Measurements from ENCODE around the gene CXCL14. TPM values are rescaled to one million over a fixed set of nuclear protein-coding genes. Genes with fewer than 3 reads are reported as not detected.

CXCL14 gene
- total RNA-seq, 1 donor from 2014 or later: not detected

DNA sequence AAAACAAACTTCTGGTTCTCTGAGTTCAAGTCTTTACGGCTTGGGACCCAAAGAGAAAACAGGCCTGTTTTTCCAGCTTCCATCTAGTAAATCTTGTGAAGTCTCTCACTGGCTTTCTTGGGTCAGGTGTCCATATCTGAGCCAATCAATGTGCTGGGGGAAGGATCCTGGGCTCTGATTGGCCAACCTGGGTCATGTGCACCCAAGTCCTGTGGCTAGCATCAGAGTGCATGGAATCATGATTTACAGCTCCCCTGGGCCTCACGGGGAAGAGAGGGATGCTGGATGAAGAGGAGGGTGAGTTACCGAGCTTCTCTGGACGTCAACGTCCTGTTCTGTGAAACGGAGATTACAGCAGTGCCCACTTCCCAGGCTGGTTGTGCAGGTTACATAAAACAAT is 19.4 kb downstream of the CXCL14 start:
- Mint-ChIP-seq H3K27me3 (ENCODE audit: low read depth) (peaks cover 27% of the 10 kb centered on the region), H3K4me1 (ENCODE audit: low read depth) (peaks cover 5% of the 10 kb centered on the region), H3K4me3 (ENCODE audit: low read depth) (no peak overlapping the region), H3K9me3 (no peaks in the 10 kb centered on the region), H3K27ac (no peak overlapping the region), H3K36me3 (ENCODE audit: low read depth) (no peaks in the 10 kb centered on the region)
- DNase-seq (ENCODE audit: low spot score): no peak
- intact Hi-C loops (cut with micrococcal nuclease): no loop called here

DNA sequence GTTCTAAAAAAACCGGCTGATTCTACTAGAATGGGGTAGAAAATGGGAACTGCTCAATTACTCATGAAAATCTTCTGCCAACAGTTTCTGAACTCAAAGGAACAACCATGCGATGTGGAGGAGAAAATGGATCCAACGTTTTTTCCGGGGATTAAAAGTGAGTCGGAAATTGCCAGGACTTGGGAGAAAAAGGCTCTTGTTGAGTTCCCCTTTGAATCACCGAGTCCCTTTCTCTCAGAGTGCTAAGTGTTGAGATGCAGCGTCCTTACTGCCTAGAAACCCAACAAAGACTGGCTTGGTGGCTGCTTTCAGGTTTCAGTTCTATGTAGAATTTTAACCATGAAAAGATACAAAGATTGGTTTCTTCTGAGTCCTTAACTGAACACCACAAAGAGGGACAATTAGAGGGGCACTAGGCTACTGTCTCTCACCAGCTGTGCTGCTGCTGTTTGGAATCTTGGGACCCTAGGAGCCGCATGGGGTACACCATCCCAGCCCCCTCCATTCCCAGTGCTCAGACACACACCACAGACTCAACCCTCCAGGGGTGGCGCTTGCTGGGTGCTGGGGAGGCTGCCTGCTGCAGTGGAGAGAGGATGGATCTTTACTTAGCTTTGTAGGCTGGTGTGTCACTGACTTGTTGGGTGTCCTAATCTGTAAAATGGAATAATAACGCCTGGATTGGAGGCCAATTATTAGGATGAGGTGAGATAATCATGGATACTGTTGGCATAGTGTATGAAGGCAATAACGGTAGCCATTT is 21.5 kb downstream of the CXCL14 start:
- no peak overlapping the region for H3K27ac Mint-ChIP-seq
- no peaks in the 10 kb centered on the region for H3K36me3 Mint-ChIP-seq (ENCODE audit: low read depth)
- no peak overlapping the region for H3K4me3 Mint-ChIP-seq (ENCODE audit: low read depth)
- H3K4me1 Mint-ChIP-seq (ENCODE audit: low read depth): peaks cover 5% of the 10 kb centered on the region
- no peak for DNase-seq (ENCODE audit: low spot score)
- intact Hi-C loops (cut with micrococcal nuclease): no loop called here
- H3K9me3 Mint-ChIP-seq: no peaks in the 10 kb centered on the region
- peaks cover 30% of the 10 kb centered on the region for H3K27me3 Mint-ChIP-seq (ENCODE audit: low read depth)

DNA sequence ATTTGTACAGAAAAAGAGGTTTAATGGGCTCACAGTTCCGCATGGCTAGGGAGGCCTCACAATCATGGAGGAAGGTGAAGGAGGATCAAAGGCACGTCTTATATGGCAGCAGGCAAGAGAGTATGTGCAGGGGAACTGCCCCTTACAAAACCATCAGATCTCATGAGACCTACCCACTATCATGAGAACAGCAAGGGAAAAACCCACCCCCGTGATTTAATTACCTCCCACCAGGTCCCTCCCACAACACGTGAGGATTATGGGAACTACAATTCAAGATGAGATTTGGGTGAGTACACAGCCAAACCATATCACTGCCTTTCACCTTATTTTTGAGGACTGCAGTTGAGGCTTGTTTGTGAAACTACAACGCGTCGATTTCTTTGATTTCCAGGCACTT is 22.2 kb downstream of the CXCL14 start:
- DNase-seq (ENCODE audit: low spot score): no peak
- Mint-ChIP-seq H3K27me3 (ENCODE audit: low read depth) (peaks cover 34% of the 10 kb centered on the region), H3K9me3 (no peaks in the 10 kb centered on the region), H3K4me1 (ENCODE audit: low read depth) (peaks cover 6% of the 10 kb centered on the region), H3K4me3 (ENCODE audit: low read depth) (no peak overlapping the region), H3K27ac (no peak overlapping the region), H3K36me3 (ENCODE audit: low read depth) (no peaks in the 10 kb centered on the region)
- intact Hi-C loops (cut with micrococcal nuclease): no loop called here

DNA sequence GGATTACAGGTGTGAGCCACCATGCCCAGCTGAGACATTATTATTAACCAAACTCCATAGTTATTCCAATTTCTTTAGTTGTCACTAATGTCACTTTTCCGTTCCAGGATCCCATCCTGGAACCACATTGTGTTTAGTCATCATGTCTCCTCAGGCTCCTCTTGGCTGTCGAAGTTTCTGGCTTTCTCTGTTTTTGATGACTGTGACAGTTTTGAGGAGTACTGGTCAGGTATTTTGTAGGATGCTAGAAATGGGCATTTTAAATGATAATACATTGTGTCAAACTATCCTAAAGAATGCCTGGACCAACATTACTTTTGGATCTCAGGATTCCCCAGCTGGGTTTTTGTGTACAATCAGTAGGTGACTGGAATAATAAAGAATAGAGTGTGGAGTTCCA is 23.3 kb downstream of the CXCL14 start:
- H3K27me3 Mint-ChIP-seq (ENCODE audit: low read depth): peaks cover 34% of the 10 kb centered on the region
- peaks cover 1% of the 10 kb centered on the region for H3K4me1 Mint-ChIP-seq (ENCODE audit: low read depth)
- no peak overlapping the region for H3K4me3 Mint-ChIP-seq (ENCODE audit: low read depth)
- no peak for DNase-seq (ENCODE audit: low spot score)
- H3K9me3 Mint-ChIP-seq: no peaks in the 10 kb centered on the region
- intact Hi-C loops (cut with micrococcal nuclease): no loop called here
- H3K27ac Mint-ChIP-seq: no peak overlapping the region
- no peaks in the 10 kb centered on the region for H3K36me3 Mint-ChIP-seq (ENCODE audit: low read depth)

DNA sequence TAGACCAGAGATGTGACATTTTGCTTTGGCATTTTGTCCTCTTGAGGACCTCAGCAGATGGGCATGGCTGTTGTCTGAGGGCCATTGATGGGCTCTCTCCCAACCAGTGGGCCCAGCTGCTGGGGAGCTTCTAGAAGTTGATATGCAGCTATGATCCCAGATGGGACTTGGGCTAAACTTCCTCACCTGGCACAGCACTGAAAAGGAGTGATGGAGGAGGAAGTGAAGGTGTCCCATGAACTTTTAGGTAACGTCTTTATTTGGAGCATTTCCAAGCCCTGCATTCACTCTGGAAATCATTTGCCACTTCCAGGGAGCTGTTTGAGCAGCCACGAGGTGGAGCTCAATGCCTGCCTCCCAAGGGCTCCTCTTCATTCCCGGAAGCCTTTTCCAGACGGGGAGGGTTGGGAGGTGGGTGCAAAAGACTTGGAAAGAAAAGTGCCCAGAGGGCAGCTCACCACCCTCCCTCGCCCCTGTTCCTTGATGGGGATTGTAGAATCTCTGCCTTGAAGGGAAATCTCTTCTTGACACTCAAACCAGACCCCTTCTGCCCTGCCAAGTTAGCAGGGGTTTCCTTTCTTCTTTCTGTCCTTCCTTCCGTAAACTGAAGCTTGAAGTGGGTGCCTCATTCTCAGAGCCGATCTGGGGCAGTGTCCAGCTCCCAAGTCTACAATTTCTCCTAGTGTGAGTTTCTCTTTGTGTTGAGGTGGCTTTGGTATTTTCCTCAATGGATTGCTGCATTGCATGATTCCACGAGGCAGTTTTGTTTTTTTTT is 24.9 kb downstream of the CXCL14 start:
- Mint-ChIP-seq H3K36me3 (ENCODE audit: low read depth) (no peaks in the 10 kb centered on the region), H3K27ac (no peak overlapping the region), H3K27me3 (ENCODE audit: low read depth) (peaks cover 42% of the 10 kb centered on the region), H3K4me1 (ENCODE audit: low read depth) (peaks cover 1% of the 10 kb centered on the region), H3K9me3 (no peaks in the 10 kb centered on the region), H3K4me3 (ENCODE audit: low read depth) (no peak overlapping the region)
- intact Hi-C loops (cut with micrococcal nuclease): no loop called here
- no peak for DNase-seq (ENCODE audit: low spot score)

DNA sequence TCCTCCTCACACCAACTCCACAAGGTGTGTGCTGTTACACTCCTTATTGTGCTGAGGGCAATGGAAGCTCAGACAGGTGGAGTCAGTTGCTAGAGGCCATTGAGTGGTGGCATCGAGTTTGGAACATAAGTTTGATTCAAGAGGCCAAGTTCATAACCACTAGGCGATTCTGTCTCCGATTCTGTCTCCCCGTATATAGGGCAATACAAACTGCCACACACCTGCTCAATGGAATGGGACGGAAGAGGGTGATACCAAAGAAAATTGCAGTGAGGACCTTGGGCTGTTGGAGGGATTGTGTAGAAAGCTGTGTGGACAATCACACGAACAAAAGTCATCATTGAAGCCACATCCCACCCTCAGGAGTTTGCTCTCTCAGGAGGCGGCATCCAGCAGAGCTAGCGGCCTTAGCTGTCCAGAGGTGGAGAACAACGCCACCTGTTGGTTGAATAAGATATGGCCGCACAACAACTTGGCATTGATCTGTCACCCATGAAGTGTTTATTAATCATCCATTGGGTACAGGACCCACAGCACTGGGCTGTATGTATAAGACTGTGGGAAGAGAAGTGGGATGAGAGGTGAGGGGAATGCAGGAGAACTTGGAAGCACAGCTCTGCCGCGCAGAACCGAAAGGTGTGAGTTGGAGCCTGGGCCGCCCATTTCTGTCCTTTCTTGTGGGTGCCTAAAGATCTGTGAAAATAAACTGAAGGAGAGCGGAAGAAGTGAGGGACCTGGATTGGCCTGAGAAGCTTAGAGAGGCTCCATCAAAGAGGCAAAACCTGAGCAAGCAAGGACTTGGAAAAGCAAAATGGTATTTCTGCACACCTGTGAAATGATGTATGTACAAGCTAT is 27.0 kb downstream of the CXCL14 start:
- no peaks in the 10 kb centered on the region for H3K36me3 Mint-ChIP-seq (ENCODE audit: low read depth)
- H3K9me3 Mint-ChIP-seq: no peaks in the 10 kb centered on the region
- H3K27me3 Mint-ChIP-seq (ENCODE audit: low read depth): peaks cover 53% of the 10 kb centered on the region
- no peak overlapping the region for H3K27ac Mint-ChIP-seq
- DNase-seq (ENCODE audit: low spot score): peak; percentile 44
- H3K4me3 Mint-ChIP-seq (ENCODE audit: low read depth): no peak overlapping the region
- H3K4me1 Mint-ChIP-seq (ENCODE audit: low read depth): peaks cover 1% of the 10 kb centered on the region
- intact Hi-C loops (cut with micrococcal nuclease): loop anchor here (1.0 kb wide), 1 partner anchor 86 kb away; no protein-coding TSS in a partner anchor

DNA sequence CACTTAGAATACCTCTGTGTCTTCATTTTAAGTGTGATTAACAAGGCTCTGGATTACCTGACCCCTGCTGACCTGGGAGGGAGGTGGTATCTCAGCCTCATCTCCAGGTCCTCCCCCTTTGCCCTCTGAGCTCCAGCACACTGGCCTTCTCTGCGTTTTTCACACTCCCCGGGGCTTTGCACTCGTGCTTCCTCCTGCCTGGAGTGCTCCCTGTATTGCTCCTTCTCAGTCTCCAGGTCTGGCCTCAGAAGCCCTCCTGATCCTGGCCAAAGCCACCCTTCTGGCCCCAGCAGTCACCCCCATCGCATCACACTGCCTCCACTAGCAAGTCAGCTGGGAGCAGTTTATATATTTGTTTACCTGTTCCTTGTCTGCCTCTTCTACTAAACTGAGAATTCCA is 29.4 kb downstream of the CXCL14 start:
- intact Hi-C loops (cut with micrococcal nuclease): loop anchor here (5.0 kb wide), 1 partner anchor 522 kb away; no protein-coding TSS in a partner anchor
- Mint-ChIP-seq H3K9me3 (no peaks in the 10 kb centered on the region), H3K27me3 (ENCODE audit: low read depth) (peaks cover 62% of the 10 kb centered on the region), H3K4me1 (ENCODE audit: low read depth) (peaks cover 1% of the 10 kb centered on the region), H3K4me3 (ENCODE audit: low read depth) (no peak overlapping the region), H3K27ac (no peak overlapping the region), H3K36me3 (ENCODE audit: low read depth) (no peaks in the 10 kb centered on the region)
- DNase-seq (ENCODE audit: low spot score): no peak

DNA sequence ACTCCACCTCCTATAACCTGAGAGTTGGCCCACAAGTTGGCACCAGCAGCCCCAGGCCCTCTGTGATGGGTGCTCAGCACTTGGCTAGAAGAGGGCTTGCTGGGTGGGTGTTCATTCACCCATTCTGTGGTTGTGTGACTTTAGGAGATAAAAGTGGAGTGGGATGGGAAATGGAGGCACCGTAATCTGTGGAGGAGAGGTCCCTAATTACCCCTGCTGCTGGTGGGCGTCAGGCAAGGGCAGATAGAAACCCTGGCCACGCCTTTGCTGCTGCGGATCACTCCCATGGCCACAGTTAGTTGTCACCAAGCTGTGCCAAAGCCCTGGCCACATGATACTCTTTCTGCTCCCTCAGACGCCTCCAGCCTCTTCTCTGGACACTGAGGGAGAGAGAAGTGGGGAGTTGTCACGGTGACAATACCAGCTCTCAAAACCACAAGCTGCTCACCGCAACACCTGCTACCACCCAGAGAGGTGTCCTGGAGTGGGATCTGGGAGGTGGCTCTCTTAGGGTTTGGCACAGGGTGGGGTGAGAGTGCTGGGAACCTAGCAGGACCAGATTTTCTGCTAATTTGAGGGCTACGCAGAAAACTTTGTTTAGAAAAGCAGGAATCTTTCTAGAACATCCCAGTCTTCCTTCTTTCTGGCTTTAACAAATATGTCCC is 31.1 kb downstream of the CXCL14 start:
- Mint-ChIP-seq H3K27ac (no peak overlapping the region), H3K27me3 (ENCODE audit: low read depth) (peaks cover 71% of the 10 kb centered on the region), H3K4me1 (ENCODE audit: low read depth) (peaks cover 9% of the 10 kb centered on the region), H3K9me3 (no peaks in the 10 kb centered on the region), H3K36me3 (ENCODE audit: low read depth) (no peaks in the 10 kb centered on the region), H3K4me3 (ENCODE audit: low read depth) (no peak overlapping the region)
- no peak for DNase-seq (ENCODE audit: low spot score)
- intact Hi-C loops (cut with micrococcal nuclease): loop anchor here (5.0 kb wide), 1 partner anchor 520 kb away; no protein-coding TSS in a partner anchor

DNA sequence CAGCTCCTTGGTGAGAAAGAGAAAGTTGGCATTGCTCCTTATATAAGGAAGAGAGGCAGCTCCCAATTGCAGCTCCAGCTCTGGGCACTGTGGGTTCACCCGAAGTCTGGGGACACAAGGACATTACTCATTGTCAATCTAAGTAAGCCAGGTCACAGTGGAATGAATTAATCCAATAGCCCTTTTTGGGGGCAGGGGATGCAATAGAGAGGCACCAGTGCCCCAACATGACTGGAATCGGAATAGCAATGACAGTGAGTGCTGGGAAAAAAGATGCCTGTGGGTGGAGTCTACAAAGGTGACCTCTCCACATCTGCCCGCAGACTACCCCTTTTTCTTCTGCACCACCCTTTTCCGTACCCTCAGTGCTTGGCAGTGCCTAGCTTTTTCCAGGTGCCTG is 31.9 kb downstream of the CXCL14 start:
- no peaks in the 10 kb centered on the region for H3K9me3 Mint-ChIP-seq
- H3K4me1 Mint-ChIP-seq (ENCODE audit: low read depth): peaks cover 9% of the 10 kb centered on the region
- H3K4me3 Mint-ChIP-seq (ENCODE audit: low read depth): no peak overlapping the region
- DNase-seq (ENCODE audit: low spot score): no peak
- no peaks in the 10 kb centered on the region for H3K36me3 Mint-ChIP-seq (ENCODE audit: low read depth)
- peaks cover 76% of the 10 kb centered on the region for H3K27me3 Mint-ChIP-seq (ENCODE audit: low read depth)
- H3K27ac Mint-ChIP-seq: no peak overlapping the region
- intact Hi-C loops (cut with micrococcal nuclease): loop anchor here (5.0 kb wide), 1 partner anchor 520 kb away; no protein-coding TSS in a partner anchor

DNA sequence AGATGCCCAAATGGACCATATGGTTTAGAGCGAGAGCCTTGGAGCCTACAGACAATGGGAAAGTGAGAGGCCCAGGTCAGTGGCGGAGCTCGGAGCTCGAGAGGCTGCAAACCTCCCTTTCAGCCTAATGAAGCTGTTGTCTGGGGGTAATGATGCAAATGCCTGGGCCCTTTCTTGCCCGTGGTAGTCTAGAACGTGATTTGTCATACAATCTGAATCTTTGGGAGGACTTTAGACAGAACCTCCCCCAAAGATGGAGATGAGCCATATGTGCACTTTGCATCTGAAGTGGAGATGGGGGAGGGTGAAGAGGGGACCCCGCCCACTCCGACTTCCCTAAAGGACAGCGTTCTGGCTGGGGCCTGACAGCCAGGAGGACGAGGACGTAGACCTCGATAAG is 32.7 kb downstream of the CXCL14 start:
- Mint-ChIP-seq H3K27me3 (ENCODE audit: low read depth) (peaks cover 80% of the 10 kb centered on the region), H3K9me3 (no peaks in the 10 kb centered on the region), H3K36me3 (ENCODE audit: low read depth) (no peaks in the 10 kb centered on the region), H3K27ac (no peak overlapping the region), H3K4me1 (ENCODE audit: low read depth) (peaks cover 8% of the 10 kb centered on the region), H3K4me3 (ENCODE audit: low read depth) (no peak overlapping the region)
- intact Hi-C loops (cut with micrococcal nuclease): loop anchor here (5.0 kb wide), 1 partner anchor 519 kb away; no protein-coding TSS in a partner anchor
- no peak for DNase-seq (ENCODE audit: low spot score)

DNA sequence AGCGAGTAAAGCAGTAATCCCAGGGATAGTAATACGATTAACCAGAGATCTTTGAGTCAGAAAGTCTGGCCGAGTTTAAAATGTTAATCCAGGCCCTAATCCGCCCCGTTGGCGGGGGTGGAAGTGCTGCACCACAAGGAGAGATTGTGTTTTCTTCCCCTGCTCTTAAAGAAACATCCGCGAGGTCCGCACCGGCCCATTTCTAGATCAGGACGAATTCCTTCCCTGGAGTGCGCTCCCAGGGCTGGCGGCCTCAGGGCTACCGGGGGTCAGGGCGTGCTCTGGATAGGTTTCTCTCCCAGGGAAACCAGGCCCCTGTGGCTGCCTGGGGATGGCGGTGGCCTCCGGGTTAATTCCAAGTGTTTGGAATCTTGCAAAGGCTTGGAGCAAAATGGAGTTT is 33.7 kb downstream of the CXCL14 start:
- peaks cover 8% of the 10 kb centered on the region for H3K4me1 Mint-ChIP-seq (ENCODE audit: low read depth)
- H3K36me3 Mint-ChIP-seq (ENCODE audit: low read depth): no peaks in the 10 kb centered on the region
- peaks cover 87% of the 10 kb centered on the region for H3K27me3 Mint-ChIP-seq (ENCODE audit: low read depth)
- DNase-seq (ENCODE audit: low spot score): no peak
- H3K4me3 Mint-ChIP-seq (ENCODE audit: low read depth): no peak overlapping the region
- no peaks in the 10 kb centered on the region for H3K9me3 Mint-ChIP-seq
- intact Hi-C loops (cut with micrococcal nuclease): loop anchor here (2.0 to 5.0 kb wide), 2 partner anchors 54 to 518 kb away; no protein-coding TSS in a partner anchor
- H3K27ac Mint-ChIP-seq: no peak overlapping the region
